CD4-positive, alpha-beta T cell treated with Interleukin-15 for 1 hour (primary cell): ENCODE measurements around the gene COMMD2.

Experiments
- DNase-seq: peaks from one replicate; pipeline ENCODE4 v3.0.0-alpha.2; 2020

The COMMD2 gene

GRCh38 chr3:149753717-149754116 is 1.4 kb upstream of the COMMD2 start:
- DNase-seq = no peak

- no peak for DNase-seq
Observed at GRCh38 chr3:149752788-149753136, 473 bp upstream of the COMMD2 start.

GRCh38 chr3:149751551-149751950 is 738 bp downstream of the COMMD2 start:
- DNase-seq = no peak

- DNase-seq = no peak
Observed at GRCh38 chr3:149744606-149745005, 7.7 kb downstream of the COMMD2 start.

- no peak for DNase-seq
Observed at GRCh38 chr3:149744151-149744550, 8.1 kb downstream of the COMMD2 start.

- no peak for DNase-seq
Observed at GRCh38 chr3:149739396-149739795, 12.9 kb downstream of the COMMD2 start.

GRCh38 chr3:149738876-149739275 is 13.4 kb downstream of the COMMD2 start:
- DNase-seq = no peak

GRCh38 chr3:149736953-149737205 is 15.4 kb downstream of the COMMD2 start:
- no peak for DNase-seq

- DNase-seq = no peak
Observed at GRCh38 chr3:149736175-149736952, 15.9 kb downstream of the COMMD2 start.

GRCh38 chr3:149732234-149732633 is 20.1 kb downstream of the COMMD2 start:
- DNase-seq = no peak

GRCh38 chr3:149727656-149728055 is 24.6 kb downstream of the COMMD2 start:
- no peak for DNase-seq

- DNase-seq = no peak
Observed at GRCh38 chr3:149726716-149727407, 25.4 kb downstream of the COMMD2 start.

GRCh38 chr3:149723781-149724180 is 28.5 kb downstream of the COMMD2 start:
- no peak for DNase-seq

- DNase-seq = no peak
Observed at GRCh38 chr3:149720918-149721317, 31.4 kb downstream of the COMMD2 start.

GRCh38 chr3:149717391-149718056 is 34.8 kb downstream of the COMMD2 start:
- no peak for DNase-seq

- no peak for DNase-seq
Observed at GRCh38 chr3:149716984-149717383, 35.3 kb downstream of the COMMD2 start.

GRCh38 chr3:149715247-149715646 is 37.0 kb downstream of the COMMD2 start:
- DNase-seq = no peak

- no peak for DNase-seq
Observed at GRCh38 chr3:149713730-149714654, 38.3 kb downstream of the COMMD2 start.

GRCh38 chr3:149706905-149707304 is 45.4 kb downstream of the COMMD2 start:
- DNase-seq = no peak

GRCh38 chr3:149705416-149705815 is 46.9 kb downstream of the COMMD2 start:
- DNase-seq = no peak

GRCh38 chr3:149703466-149703865 is 48.8 kb downstream of the COMMD2 start:
- no peak for DNase-seq

- no peak for DNase-seq
Observed at GRCh38 chr3:149702691-149703441, 49.4 kb downstream of the COMMD2 start.

- DNase-seq = no peak
Observed at GRCh38 chr3:149701977-149702350, 50.3 kb downstream of the COMMD2 start.
